B cell (primary cell): ENCODE results near the gene RNF223. TPM values are rescaled to one million over a fixed set of nuclear protein-coding genes. Genes with fewer than 3 reads are reported as not detected.
A peak's percentile ranks its signal among the peaks of the same experiment; 100 is the strongest.

Experiments
- ATAC-seq: fragments of 200-7000 bp; cut with Tn5 transposase; one replicate; pipeline ENCODE4 v1.10.0; 2021; ENCODE audit warnings: low read depth, mild to moderate bottlenecking, moderate number of reproducible peaks, moderate library complexity
- CTCF ChIA-PET: fragments of 350-600 bp; sonication (Branson Sonifier 250); formaldehyde crosslinking; loops from one replicate; lab custom pipeline; 2021; ENCODE audit warnings: antibody characterized with exemption, inconsistent platforms; lab: Charles Lee
- POLR2A ChIA-PET: fragments of 350-600 bp; sonication (Branson Sonifier 250); formaldehyde crosslinking; loops from one replicate; lab custom pipeline; 2021; ENCODE audit warnings: antibody characterized with exemption; lab: Charles Lee
- DNase-seq: peaks from one replicate; pipeline ENCODE4 v3.0.0; 2013
- H2AFZ ChIP-seq: 2 replicates; pipeline ENCODE4 v1.6.1; 2012; ENCODE audit warnings: mild to moderate bottlenecking, low read depth, low read length; ENCODE audit not compliant: insufficient read depth, poor library complexity, severe bottlenecking
- H3K27ac ChIP-seq, 2 donors: 1 replicate in 1 of 2; 2 replicates in 1 of 2; pipeline ENCODE4 v1.5.1; 2012 to 2013; ENCODE audit warnings: low read length in 2 of 2, mild to moderate bottlenecking in 2 of 2, moderate library complexity in 1 of 2
- H3K27me3 ChIP-seq, 4 experiments: fragments of 200-600 bp in 1 of 4; sonication (generic) in 1 of 4; replicated peaks in 1 of 4; 1 replicate in 2 of 4; 2 replicates in 2 of 4; pipeline versions ENCODE4 v1.6.1 to v1.7.0; 2013 to 2016; ENCODE audit warnings: low read length in 3 of 4, mild to moderate bottlenecking in 2 of 4, mixed read lengths in 1 of 4, moderate library complexity in 1 of 4; ENCODE audit not compliant: insufficient read depth in 4 of 4, control insufficient read depth in 3 of 4; ENCODE audit errors: control extremely low read depth in 1 of 4
- H3K36me3 ChIP-seq, 2 experiments: replicated peaks in 1 of 2; 1 replicate in 1 of 2; 2 replicates in 1 of 2; pipeline versions ENCODE4 v1.6.1 to v1.7.1; 2013; ENCODE audit warnings: low read length in 1 of 2; ENCODE audit not compliant: insufficient read depth in 2 of 2, control insufficient read depth in 1 of 2; ENCODE audit errors: control extremely low read depth in 1 of 2, extremely low read depth in 1 of 2
- H3K4me1 ChIP-seq, 2 donors: fragments of 200-600 bp in 1 of 2; sonication (generic) in 1 of 2; 1 replicate in 1 of 2; 2 replicates in 1 of 2; pipeline versions ENCODE4 v1.5.1 to v1.6.1; 2013 to 2017; ENCODE audit warnings: low read length in 2 of 2; ENCODE audit not compliant: control insufficient read depth in 2 of 2, insufficient read depth in 2 of 2
- H3K4me2 ChIP-seq: replicated peaks from 2 replicates; pipeline ENCODE3; 2012; ENCODE audit warnings: mild to moderate bottlenecking, low read depth, low read length; ENCODE audit not compliant: poor library complexity, severe bottlenecking
- H3K4me3 ChIP-seq, 5 experiments: fragments of 200-600 bp in 1 of 5; sonication (generic) in 1 of 5; 1 replicate in 3 of 5; 2 replicates in 2 of 5; pipeline versions ENCODE4 v1.5.1 to v1.7.0; 2011 to 2016; ENCODE audit warnings: low read length in 4 of 5, mild to moderate bottlenecking in 4 of 5, low read depth in 2 of 5, control low read depth in 1 of 5, moderate library complexity in 1 of 5; ENCODE audit not compliant: insufficient read depth in 1 of 5; ENCODE audit errors: control extremely low read depth in 1 of 5, extremely low read depth in 1 of 5
- H3K79me2 ChIP-seq: fragments of 200-600 bp; sonication (generic); one replicate; pipeline ENCODE4 v1.6.0; 2016; ENCODE audit warnings: low read length; ENCODE audit not compliant: control insufficient read depth, insufficient read depth
- H3K9ac ChIP-seq: fragments of 200-600 bp; sonication (generic); 2 replicates; pipeline ENCODE4 v1.6.1; 2017; ENCODE audit warnings: mild to moderate bottlenecking, low read length, moderate library complexity
- H3K9me3 ChIP-seq, 3 donors: one replicate each; pipeline versions ENCODE4 v1.6.1 to v1.7.1; 2013; ENCODE audit warnings: low read length in 2 of 3; ENCODE audit not compliant: control insufficient read depth in 2 of 3, insufficient read depth in 1 of 3; ENCODE audit errors: control extremely low read depth in 1 of 3
- H4K20me1 ChIP-seq: 2 replicates; pipeline ENCODE4 v1.6.0; 2012; ENCODE audit warnings: mild to moderate bottlenecking, low read length; ENCODE audit not compliant: insufficient read depth, control insufficient read depth, poor library complexity, severe bottlenecking
- H3K27ac Mint-ChIP-seq: one replicate; pipeline ENCODE4 v1.8.0; 2021; ENCODE audit warnings: mixed read lengths
- H3K27me3 Mint-ChIP-seq: one replicate; pipeline ENCODE4 v1.8.0; 2021; ENCODE audit warnings: mixed read lengths
- H3K4me1 Mint-ChIP-seq: one replicate; pipeline ENCODE4 v1.8.0; 2021; ENCODE audit warnings: mixed read lengths
- H3K4me3 Mint-ChIP-seq: one replicate; pipeline ENCODE4 v1.8.0; 2021; ENCODE audit warnings: mixed read lengths
- H3K9me3 Mint-ChIP-seq: one replicate; pipeline ENCODE4 v1.8.0; 2022; ENCODE audit warnings: mixed read lengths; ENCODE audit not compliant: insufficient read depth
- EZH2 ChIP-seq: IDR thresholded peaks from 2 replicates; pipeline ENCODE4 v1.6.1; 2012; ENCODE audit warnings: borderline replicate concordance, low read depth, mild to moderate bottlenecking, moderate library complexity, low read length; ENCODE audit not compliant: insufficient read depth, poor library complexity, severe bottlenecking
- WGBS: methylation state at CpG from one replicate; pipeline ENCODE4 v1.1.5; 2013; ENCODE audit warnings: missing lambda C conversion rate; ENCODE audit not compliant: insufficient coverage; 5-methylcytosine and 5-hydroxymethylcytosine counted together
- intact Hi-C: fragments of 100-400 bp; cut with micrococcal nuclease; formaldehyde crosslinking; loops from one replicate; pipeline ENCODE4 v1.10.0; 2022
- polyA plus RNA-seq: library from polyadenylated mRNA; depleted of rRNA; stranded (reverse); fragments of >200 nt; gene quantifications from 2 replicates; pipeline ENCODE4 v1.2.3, GENCODE V29; 2012
- total RNA-seq, 2 donors: library from RNA; stranded (reverse); fragments of 120-200 nt in 1 of 2; gene quantifications; 1 replicate in 1 of 2; 2 replicates in 1 of 2; pipeline versions ENCODE4 v1.2.3 to v1.2.4, GENCODE V29; 2013 to 2022
- TF ChIP-seq, protein P1 (sequence below): fragments of 200-600 bp; IDR thresholded peaks from one replicate; pipeline ENCODE4 v1.8.0; 2022; ENCODE audit warnings: antibody characterized with exemption, mild to moderate bottlenecking

Gene RNF223
- total and polyA plus RNA-seq, 2 donors (not counting 1 experiment from before 2014, with no cell fraction given), result not detected

DNA sequence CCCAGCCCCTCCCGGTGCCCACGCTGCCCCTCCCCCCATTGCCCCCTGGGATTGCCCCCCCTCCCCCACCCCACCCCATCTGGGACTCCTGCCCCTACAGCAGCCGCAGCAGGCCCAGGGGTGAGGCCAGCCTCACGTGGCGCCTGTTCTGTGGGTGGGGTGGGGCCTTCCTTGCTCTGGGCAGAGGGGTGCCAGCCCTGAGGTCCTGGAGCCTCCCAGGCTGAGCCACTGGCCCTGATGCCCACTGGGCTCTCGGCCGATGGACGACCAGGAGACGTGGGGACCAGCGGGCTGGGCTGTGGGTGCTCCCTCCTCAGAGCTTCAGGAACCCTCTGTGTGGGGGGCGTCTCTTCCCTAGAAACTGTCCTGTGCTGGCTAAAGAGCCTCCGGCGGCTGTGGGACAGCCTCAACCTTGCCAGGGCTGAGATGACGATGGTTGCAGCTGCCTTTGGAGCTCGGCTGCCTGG lies 47.5 kb upstream of the RNF223 start:
- Histone ChIP-seq H3K79me2 (no peaks in the 10 kb centered on the region), H3K27ac (no peak overlapping the region), H3K27me3 (peaks cover 0 to 31% (median 3%) of the 10 kb centered on the region in 4 experiments), H3K4me2 (peak overlapping the region; percentile 84), H4K20me1 (no peaks in the 10 kb centered on the region), H3K4me3 (no peak overlapping the region), H2AFZ (peak overlapping the region; percentile 90), H3K4me1 (peaks cover 30 to 37% of the 10 kb centered on the region in 2 donors), H3K9ac (peak overlapping the region; percentile 50), H3K9me3 (peaks cover 0 to 17% (median 0%) of the 10 kb centered on the region in 3 donors), H3K36me3 (no peaks in the 10 kb centered on the region)
- POLR2A ChIA-PET, result interaction anchor here (0.7 to 2.5 kb wide), 10 partner anchors 15 to 170 kb away, joined by 3 to 27 read pairs (median 6); no protein-coding TSS in a partner anchor
- TF ChIP-seq EZH2, result no peak
- TF ChIP-seq, protein P1, sequence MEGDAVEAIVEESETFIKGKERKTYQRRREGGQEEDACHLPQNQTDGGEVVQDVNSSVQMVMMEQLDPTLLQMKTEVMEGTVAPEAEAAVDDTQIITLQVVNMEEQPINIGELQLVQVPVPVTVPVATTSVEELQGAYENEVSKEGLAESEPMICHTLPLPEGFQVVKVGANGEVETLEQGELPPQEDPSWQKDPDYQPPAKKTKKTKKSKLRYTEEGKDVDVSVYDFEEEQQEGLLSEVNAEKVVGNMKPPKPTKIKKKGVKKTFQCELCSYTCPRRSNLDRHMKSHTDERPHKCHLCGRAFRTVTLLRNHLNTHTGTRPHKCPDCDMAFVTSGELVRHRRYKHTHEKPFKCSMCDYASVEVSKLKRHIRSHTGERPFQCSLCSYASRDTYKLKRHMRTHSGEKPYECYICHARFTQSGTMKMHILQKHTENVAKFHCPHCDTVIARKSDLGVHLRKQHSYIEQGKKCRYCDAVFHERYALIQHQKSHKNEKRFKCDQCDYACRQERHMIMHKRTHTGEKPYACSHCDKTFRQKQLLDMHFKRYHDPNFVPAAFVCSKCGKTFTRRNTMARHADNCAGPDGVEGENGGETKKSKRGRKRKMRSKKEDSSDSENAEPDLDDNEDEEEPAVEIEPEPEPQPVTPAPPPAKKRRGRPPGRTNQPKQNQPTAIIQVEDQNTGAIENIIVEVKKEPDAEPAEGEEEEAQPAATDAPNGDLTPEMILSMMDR, result no peak
- H3K27ac Mint-ChIP-seq, result no peak overlapping the region
- 62% methylated on average over 12 of the region's 15 CpGs for WGBS
- intact Hi-C loops, result loop anchor here (1.0 to 5.0 kb wide), 5 partner anchors 15 to 171 kb away; partner anchors contain the start of gene TTLL10
- peaks cover 9% of the 10 kb centered on the region for H3K27me3 Mint-ChIP-seq
- no peaks in the 10 kb centered on the region for H3K9me3 Mint-ChIP-seq
- CTCF ChIA-PET, result interaction anchor here (0.5 to 4.9 kb wide), 36 partner anchors 8 to 250 kb away, joined by 3 to 151 read pairs (median 5); partner anchors contain the start of genes TNFRSF18 and TTLL10
- ATAC-seq (peak; percentile 7), DNase-seq (no peak)
- peaks cover 22% of the 10 kb centered on the region for H3K4me1 Mint-ChIP-seq
- no peak overlapping the region for H3K4me3 Mint-ChIP-seq
